ENCODE results near the gene NUP37. TPM values are rescaled to one million over a fixed set of nuclear protein-coding genes. Genes with fewer than 3 reads are reported as not detected.
"Not testable (repeated sequence)": the region's sequence is repeated elsewhere in the genome, so short reads cannot be mapped to it uniquely, and the experiment has no call there.

The NUP37 gene
- total RNA-seq, 3 donors from 2014 or later (not counting 1 experiment from before 2014, with no cell fraction given): 10.6 to 14.7 (median 10.7) TPM

DNA sequence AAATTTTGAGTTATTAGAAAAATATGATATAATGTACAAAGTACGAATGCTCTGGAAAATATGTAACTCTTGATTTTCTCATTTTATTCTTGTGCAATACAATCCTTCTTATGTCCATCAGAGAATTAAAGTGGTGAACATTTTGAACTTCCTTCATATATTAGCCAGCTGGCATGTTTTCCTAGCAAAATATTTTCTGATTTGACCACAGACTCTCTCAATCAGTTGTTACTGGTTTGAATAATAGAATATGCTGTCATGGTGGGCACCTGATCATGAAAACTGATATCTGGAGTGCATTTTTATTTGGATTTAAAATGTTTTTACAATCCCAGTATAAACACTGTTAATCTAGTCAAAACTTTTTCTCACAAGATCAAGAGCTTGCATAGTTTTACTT is 24.3 kb upstream of the NUP37 start:
- Histone ChIP-seq H3K27me3 (ENCODE audit: control insufficient read depth, insufficient read depth, low read length) (no peaks in the 10 kb centered on the region), H3K36me3 (ENCODE audit: control insufficient read depth, insufficient read depth, low read length) (no peaks in the 10 kb centered on the region), H3K27ac (ENCODE audit: low read length) (no peak overlapping the region), H3K9me3 (ENCODE audit: control insufficient read depth, insufficient read depth, low read length) (no peaks in the 10 kb centered on the region), H3K4me3 (ENCODE audit: low read length) (no peak overlapping the region), H3K4me1 (ENCODE audit: control insufficient read depth, insufficient read depth, low read length) (no peaks in the 10 kb centered on the region)
- Mint-ChIP-seq H3K9me3 (no peaks in the 10 kb centered on the region), H3K36me3 (no peaks in the 10 kb centered on the region), H3K4me3 (no peak overlapping the region), H3K27me3 (ENCODE audit: low read depth in 2 of 2) (no peaks in the 10 kb centered on the region), H3K27ac (no peak overlapping the region), H3K4me1 (no peaks in the 10 kb centered on the region)
- no CpG with 5 or more reads among the region's 1 CpG for WGBS (ENCODE audit: insufficient coverage)
- intact Hi-C loops (cut with micrococcal nuclease): no loop called here
- DNase-seq (no peak), ATAC-seq (no peak)
- TF ChIP-seq, protein P1, sequence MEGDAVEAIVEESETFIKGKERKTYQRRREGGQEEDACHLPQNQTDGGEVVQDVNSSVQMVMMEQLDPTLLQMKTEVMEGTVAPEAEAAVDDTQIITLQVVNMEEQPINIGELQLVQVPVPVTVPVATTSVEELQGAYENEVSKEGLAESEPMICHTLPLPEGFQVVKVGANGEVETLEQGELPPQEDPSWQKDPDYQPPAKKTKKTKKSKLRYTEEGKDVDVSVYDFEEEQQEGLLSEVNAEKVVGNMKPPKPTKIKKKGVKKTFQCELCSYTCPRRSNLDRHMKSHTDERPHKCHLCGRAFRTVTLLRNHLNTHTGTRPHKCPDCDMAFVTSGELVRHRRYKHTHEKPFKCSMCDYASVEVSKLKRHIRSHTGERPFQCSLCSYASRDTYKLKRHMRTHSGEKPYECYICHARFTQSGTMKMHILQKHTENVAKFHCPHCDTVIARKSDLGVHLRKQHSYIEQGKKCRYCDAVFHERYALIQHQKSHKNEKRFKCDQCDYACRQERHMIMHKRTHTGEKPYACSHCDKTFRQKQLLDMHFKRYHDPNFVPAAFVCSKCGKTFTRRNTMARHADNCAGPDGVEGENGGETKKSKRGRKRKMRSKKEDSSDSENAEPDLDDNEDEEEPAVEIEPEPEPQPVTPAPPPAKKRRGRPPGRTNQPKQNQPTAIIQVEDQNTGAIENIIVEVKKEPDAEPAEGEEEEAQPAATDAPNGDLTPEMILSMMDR (IDR thresholded peaks at IDR 0.05): no peak

DNA sequence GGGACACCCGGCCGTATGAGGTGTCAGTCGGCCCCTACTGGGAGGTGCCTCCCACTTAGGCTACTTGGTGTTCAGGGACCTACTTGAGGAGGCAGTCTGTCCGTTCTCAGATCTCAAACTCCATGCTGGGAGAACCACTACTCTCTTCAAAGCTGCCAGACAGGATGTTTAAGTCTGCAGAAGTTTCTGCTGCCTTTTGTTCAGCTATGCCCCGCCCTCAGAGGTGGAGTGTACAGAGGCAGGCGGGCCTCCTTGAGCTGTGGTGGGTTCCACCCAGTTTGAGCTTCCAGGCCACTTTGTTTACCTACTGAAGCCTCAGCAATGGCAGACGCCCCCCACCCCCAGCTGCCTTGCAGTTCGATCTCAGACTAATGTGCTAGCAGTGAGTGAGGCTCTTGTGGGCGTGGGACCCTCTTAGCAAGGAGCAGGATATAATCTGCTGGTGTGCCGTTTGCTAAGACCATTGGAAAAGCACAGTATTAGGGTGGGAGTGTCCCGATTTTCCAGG is 23.0 kb upstream of the NUP37 start:
- H3K27ac ChIP-seq (ENCODE audit: low read length); H3K4me3 Mint-ChIP-seq; H3K9me3 Mint-ChIP-seq; H3K27ac Mint-ChIP-seq; H3K36me3 ChIP-seq (ENCODE audit: control insufficient read depth, insufficient read depth, low read length); H3K36me3 Mint-ChIP-seq; H3K4me1 ChIP-seq (ENCODE audit: control insufficient read depth, insufficient read depth, low read length); H3K27me3 Mint-ChIP-seq (ENCODE audit: low read depth in 2 of 2); ATAC-seq; H3K9me3 ChIP-seq (ENCODE audit: control insufficient read depth, insufficient read depth, low read length); DNase-seq; intact Hi-C loops (cut with micrococcal nuclease); H3K4me3 ChIP-seq (ENCODE audit: low read length); H3K27me3 ChIP-seq (ENCODE audit: control insufficient read depth, insufficient read depth, low read length); H3K4me1 Mint-ChIP-seq: not testable (repeated sequence)
- 94% methylated on average over 11 of the region's 11 CpGs for WGBS (ENCODE audit: insufficient coverage)

DNA sequence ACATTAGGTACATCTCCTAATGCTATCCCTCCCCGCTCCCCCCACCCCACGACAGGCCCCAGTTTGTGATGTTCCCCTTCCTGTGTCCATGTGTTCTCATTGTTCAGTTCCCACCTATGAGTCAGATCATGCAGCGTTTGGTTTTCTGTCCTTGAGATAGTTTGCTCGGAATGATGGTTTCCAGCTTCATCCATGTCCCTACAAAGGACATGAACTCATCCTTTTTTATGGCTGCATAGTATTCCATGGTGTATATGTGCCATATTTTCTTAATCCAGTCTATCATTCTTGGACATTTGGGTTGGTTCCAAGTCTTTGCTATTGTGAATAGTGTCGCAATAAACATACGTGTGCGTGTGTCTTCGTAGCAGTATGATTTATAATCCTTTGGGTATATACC is 17.7 kb upstream of the NUP37 start:
- H3K9me3 ChIP-seq (ENCODE audit: control insufficient read depth, insufficient read depth, low read length); intact Hi-C loops (cut with micrococcal nuclease); H3K27me3 Mint-ChIP-seq (ENCODE audit: low read depth in 2 of 2); H3K27me3 ChIP-seq (ENCODE audit: control insufficient read depth, insufficient read depth, low read length); H3K36me3 Mint-ChIP-seq; H3K4me1 ChIP-seq (ENCODE audit: control insufficient read depth, insufficient read depth, low read length); H3K27ac Mint-ChIP-seq; H3K4me1 Mint-ChIP-seq; DNase-seq; H3K4me3 Mint-ChIP-seq; H3K9me3 Mint-ChIP-seq; H3K4me3 ChIP-seq (ENCODE audit: low read length); ATAC-seq; H3K36me3 ChIP-seq (ENCODE audit: control insufficient read depth, insufficient read depth, low read length); H3K27ac ChIP-seq (ENCODE audit: low read length): not testable (repeated sequence)
- 98% methylated on average over 3 of the region's 8 CpGs for WGBS (ENCODE audit: insufficient coverage)

DNA sequence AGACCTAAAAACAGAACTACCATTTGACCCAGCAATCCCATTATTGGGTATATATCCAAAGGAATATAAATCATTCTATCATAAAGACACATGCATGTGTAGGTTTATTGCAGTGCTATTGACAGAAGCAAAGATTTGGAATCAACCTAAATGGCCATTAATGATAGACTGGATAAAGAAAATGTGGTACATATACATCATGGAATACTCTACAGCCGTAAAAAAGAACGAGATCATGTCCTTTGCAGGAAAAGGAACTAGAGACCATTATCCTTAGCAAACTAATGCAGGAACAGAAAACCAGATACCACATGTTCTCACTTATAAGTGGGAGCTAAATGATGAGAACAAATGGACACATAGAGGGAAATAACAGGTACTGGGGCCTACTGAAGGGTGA is 11.5 kb upstream of the NUP37 start:
- H3K27me3 ChIP-seq (ENCODE audit: control insufficient read depth, insufficient read depth, low read length); H3K9me3 Mint-ChIP-seq; H3K4me1 Mint-ChIP-seq; H3K27ac Mint-ChIP-seq; H3K4me3 ChIP-seq (ENCODE audit: low read length); DNase-seq; H3K36me3 Mint-ChIP-seq; H3K9me3 ChIP-seq (ENCODE audit: control insufficient read depth, insufficient read depth, low read length); intact Hi-C loops (cut with micrococcal nuclease); H3K36me3 ChIP-seq (ENCODE audit: control insufficient read depth, insufficient read depth, low read length); H3K4me3 Mint-ChIP-seq; ATAC-seq; H3K27me3 Mint-ChIP-seq (ENCODE audit: low read depth in 2 of 2); H3K4me1 ChIP-seq (ENCODE audit: control insufficient read depth, insufficient read depth, low read length); H3K27ac ChIP-seq (ENCODE audit: low read length): not testable (repeated sequence)
- 100% methylated on average over 2 of the region's 2 CpGs for WGBS (ENCODE audit: insufficient coverage)

DNA sequence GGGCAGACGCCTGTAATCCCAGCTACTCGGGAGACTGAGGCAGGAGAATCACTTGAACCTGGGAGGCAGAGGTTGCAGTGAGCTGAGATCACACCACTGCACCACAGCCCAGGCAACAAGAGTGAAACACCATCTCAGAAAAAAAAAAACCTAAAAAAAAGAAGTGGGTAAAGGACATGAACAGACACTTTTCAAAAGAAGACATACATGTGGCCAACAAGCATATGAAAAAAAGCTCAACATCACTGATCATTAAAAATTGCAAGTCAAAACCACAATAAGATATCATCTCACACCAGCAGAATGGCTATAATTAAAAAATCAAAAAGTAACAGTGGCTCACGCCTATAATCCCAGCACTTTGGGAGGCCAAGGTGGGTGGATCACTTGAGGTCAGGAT is 10.8 kb upstream of the NUP37 start:
- H3K36me3 Mint-ChIP-seq; H3K27ac Mint-ChIP-seq; H3K4me3 ChIP-seq (ENCODE audit: low read length); ATAC-seq; H3K27me3 ChIP-seq (ENCODE audit: control insufficient read depth, insufficient read depth, low read length); H3K36me3 ChIP-seq (ENCODE audit: control insufficient read depth, insufficient read depth, low read length); DNase-seq; H3K9me3 ChIP-seq (ENCODE audit: control insufficient read depth, insufficient read depth, low read length); H3K27me3 Mint-ChIP-seq (ENCODE audit: low read depth in 2 of 2); H3K4me1 Mint-ChIP-seq; H3K4me3 Mint-ChIP-seq; H3K27ac ChIP-seq (ENCODE audit: low read length); intact Hi-C loops (cut with micrococcal nuclease); H3K4me1 ChIP-seq (ENCODE audit: control insufficient read depth, insufficient read depth, low read length); H3K9me3 Mint-ChIP-seq: not testable (repeated sequence)
- WGBS (ENCODE audit: insufficient coverage): 93% methylated on average over 3 of the region's 3 CpGs

DNA sequence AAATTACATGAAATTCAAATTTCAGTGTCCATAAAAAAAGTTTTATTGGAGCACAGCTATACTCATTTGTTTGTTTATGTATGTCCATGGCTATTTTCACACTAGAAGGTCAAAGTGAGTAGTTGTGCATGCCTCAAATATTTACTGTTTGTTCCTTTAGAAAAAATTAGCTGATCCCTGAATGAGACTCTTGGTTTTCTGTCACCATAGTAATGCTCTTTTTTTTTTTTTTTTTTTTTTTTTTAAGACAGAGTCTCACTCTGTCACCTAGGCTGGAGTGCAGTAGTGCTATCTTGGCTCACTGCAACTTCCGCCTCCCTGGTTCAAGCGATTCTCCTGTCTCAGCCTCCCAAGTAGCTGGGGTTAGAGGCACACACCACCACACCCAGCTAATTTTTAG is 1.4 kb upstream of the NUP37 start:
- H3K4me1 Mint-ChIP-seq: peaks cover 16 to 17% of the 10 kb centered on the region in 2 donors
- not testable (repeated sequence) for H3K27me3 ChIP-seq (ENCODE audit: control insufficient read depth, insufficient read depth, low read length); ATAC-seq; DNase-seq; H3K9me3 Mint-ChIP-seq; H3K27ac ChIP-seq (ENCODE audit: low read length); H3K4me3 ChIP-seq (ENCODE audit: low read length); H3K9me3 ChIP-seq (ENCODE audit: control insufficient read depth, insufficient read depth, low read length); H3K27me3 Mint-ChIP-seq (ENCODE audit: low read depth in 2 of 2); H3K4me1 ChIP-seq (ENCODE audit: control insufficient read depth, insufficient read depth, low read length); H3K36me3 Mint-ChIP-seq
- peak overlapping the region; percentile 89 to 94 for H3K27ac Mint-ChIP-seq
- H3K36me3 ChIP-seq (ENCODE audit: control insufficient read depth, insufficient read depth, low read length): peaks cover 10% of the 10 kb centered on the region
- WGBS (ENCODE audit: insufficient coverage): 83% methylated on average over 2 of the region's 2 CpGs
- H3K4me3 Mint-ChIP-seq: peak overlapping the region; percentile 92
- intact Hi-C loops (cut with micrococcal nuclease): loop anchor here (5.0 kb wide), 1 partner anchor 244 kb away; the partner anchor contains the start of gene DRAM1
